GM21717 (cell line): ENCODE data around the gene NTRK2.

Experiments used
- ATAC-seq: cut with Tn5 transposase; IDR thresholded peaks from one replicate; pipeline ENCODE4 v1.9.1; 2021; ENCODE audit warnings: mild to moderate bottlenecking, moderate library complexity; ENCODE audit not compliant: unreplicated experiment

NTRK2 gene

DNA sequence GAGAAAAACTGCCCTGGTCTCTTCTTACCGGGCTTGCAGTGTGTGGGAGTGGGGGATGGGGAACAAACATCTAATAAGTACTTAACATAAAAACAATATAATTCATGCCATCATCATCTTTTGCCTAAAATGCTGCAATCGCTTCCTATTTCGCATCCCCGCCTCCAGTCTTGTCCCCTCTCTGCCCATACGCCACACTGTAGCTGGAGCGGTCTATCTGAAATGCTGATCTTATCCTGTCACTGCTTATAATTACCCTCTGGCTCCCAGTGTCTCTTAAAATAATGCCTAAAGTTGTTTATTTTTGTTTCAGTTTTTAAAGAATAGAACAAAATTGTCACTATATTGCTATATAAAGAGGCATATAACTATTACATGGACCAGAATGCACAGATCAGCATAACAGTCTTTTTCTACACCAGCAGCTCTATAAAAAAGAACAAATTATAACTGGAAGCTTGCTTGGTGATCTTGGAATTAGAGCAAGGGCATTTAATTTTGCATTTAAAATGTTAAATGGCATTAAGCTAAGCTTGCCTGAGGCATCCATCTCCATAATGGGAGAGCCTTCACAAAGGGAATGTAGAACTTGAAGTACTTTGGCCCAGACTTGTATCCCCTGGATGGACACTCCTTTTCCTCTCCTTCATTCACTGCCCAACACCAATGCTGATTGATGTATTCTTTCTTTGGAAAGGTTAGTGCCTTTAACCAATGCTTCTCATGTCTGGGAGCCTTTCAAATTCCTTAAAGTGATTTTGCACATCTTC lies 12.2 kb downstream of the NTRK2 start:
- ATAC-seq, result no peak

- no peak for ATAC-seq
Measured at GRCh38 chr9:84686068-84686467, 16.5 kb downstream of the NTRK2 start.

- no peak for ATAC-seq
Measured at GRCh38 chr9:84688956-84689355, 19.4 kb downstream of the NTRK2 start.

- ATAC-seq, result no peak
Measured at GRCh38 chr9:84691634-84692033, 22.1 kb downstream of the NTRK2 start.

- ATAC-seq, result peak; percentile 86
Measured at GRCh38 chr9:84694248-84694647, 24.7 kb downstream of the NTRK2 start.

DNA sequence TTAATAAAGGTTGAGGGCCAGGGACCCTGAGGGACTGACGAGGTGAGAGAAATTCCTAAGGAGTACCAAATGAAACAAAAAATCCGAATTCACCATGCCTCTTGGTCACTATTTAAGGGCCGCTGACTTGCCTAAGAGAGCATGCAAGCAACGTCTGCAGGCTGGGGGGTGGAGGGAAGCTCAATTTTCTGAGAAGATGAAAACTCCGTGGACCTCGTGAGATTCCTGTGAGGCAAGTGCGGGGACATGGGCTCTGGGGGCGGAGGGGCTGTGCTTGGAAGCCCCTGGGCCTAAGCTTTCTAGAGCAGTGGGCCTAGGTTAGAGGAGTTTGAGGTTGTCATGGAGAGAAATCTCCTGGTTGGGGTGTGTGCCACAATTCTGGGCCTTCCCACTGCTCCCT lies 27.5 kb downstream of the NTRK2 start:
- ATAC-seq, result no peak

DNA sequence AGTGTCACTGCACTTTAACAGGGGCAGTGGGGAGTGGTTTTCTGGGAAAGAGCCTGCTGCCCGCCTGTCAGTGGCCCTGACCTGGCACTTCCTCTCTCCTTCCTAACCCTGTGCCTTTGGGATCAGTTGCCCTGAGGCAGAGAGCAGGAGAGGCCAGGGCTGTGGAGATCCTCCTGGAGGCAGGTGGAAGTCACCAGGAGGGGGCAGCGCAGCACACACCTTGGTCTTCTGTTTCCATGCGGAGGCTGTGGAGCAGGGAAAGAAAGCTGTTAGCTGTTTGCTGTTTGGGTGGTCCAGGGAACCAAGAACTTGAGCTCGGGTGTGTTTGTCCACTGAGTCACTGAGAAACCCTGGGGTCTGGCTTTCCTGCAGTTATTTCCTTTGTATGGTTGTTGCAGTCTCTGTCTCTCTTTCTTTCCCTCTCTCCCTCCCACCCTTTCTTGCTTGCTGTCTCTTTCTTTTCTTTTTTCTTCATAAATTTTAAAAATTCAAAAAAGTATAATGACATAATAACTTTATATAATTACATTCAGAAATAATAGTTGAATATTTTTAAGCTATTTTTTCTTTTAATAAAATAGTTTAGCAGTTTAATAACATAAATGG lies 28.1 kb downstream of the NTRK2 start:
- ATAC-seq, result no peak

DNA sequence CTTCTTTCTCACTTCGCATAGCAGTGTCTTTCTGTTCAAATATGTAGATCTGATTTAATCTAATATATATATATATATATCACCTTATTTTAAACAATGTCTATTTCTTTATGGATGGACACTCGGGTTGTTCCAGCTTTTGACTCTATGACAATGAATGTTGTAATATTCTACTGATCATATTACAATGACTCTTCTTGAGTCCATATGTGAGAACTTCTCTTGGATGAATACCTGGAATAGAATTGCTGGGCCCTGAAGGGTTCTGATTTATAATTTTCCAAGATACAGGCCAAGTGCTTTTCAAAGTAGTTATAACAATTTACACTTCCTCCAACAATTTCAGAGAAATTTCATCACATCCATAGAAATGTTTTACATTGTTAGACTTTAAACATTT lies 28.8 kb downstream of the NTRK2 start:
- ATAC-seq, result no peak

- ATAC-seq, result no peak
Measured at GRCh38 chr9:84699984-84700383, 30.5 kb downstream of the NTRK2 start.

- peak; percentile 82 for ATAC-seq
Measured at GRCh38 chr9:84701801-84702200, 32.3 kb downstream of the NTRK2 start.

GRCh38 chr9:84702471-84702870 lies 32.9 kb downstream of the NTRK2 start:
- ATAC-seq, result no peak

DNA sequence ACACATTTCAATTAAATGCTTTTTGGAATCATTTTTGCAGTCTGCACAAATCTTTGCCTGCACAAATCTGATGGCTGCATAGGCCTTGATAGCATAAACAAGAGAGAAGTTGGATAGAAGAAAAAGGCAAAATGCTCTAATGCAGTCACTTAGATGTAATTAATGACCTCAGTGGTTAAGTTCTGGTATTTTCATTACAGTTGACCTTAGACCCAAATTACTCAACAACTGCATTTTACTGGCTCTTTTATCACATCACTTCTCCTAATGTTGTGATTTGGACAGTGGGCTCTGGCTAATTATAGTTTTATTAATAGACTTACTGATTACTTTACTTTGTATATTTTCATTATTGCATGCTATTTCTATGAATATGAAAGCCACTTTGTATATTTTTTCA lies 34.3 kb downstream of the NTRK2 start:
- no peak for ATAC-seq

DNA sequence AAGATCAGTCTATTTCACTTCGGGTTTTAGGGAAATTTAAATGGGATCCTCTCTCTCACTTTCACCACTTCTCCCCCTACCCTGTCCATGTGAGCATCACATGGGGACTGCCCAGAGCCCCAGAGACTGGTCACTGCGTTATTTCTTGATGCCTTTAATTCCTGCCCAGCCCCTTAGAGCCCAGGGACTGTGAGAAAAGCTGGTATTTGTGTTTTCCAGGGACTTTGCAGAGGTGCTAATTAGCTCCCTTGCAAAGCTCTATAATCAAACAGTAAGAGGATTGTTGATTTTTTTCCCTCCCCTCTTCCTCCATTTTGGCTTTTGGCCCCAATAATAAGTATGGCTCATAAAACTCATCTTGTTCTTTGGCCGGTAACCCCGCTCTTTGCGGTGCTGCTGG lies 35.6 kb downstream of the NTRK2 start:
- no peak for ATAC-seq

GRCh38 chr9:84708400-84708799 lies 38.9 kb downstream of the NTRK2 start:
- no peak for ATAC-seq

GRCh38 chr9:84709056-84709455 lies 39.5 kb downstream of the NTRK2 start:
- no peak for ATAC-seq

GRCh38 chr9:84710701-84711397 lies 41.3 kb downstream of the NTRK2 start:
- no peak for ATAC-seq

GRCh38 chr9:84711398-84711777 lies 41.9 kb downstream of the NTRK2 start:
- no peak for ATAC-seq

DNA sequence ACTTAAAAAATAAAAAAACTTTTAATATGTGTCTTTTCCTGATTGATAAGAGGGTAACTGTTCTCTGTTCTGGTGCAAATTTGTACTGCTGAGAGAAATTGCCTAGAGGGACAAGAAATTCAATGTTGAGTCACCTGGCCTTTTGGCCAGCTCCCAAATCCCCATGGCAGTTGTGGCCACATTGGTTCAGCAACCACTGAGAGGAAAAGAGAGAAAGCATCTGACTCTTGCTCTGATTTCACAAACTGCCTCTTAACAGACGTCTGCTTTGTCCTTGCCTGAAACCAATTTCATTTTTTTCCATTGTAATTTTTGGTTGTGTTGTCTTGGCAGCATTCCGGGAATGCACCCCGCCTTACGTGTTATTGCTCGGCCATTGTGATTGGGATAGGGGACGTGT lies 42.4 kb downstream of the NTRK2 start:
- ATAC-seq, result no peak

DNA sequence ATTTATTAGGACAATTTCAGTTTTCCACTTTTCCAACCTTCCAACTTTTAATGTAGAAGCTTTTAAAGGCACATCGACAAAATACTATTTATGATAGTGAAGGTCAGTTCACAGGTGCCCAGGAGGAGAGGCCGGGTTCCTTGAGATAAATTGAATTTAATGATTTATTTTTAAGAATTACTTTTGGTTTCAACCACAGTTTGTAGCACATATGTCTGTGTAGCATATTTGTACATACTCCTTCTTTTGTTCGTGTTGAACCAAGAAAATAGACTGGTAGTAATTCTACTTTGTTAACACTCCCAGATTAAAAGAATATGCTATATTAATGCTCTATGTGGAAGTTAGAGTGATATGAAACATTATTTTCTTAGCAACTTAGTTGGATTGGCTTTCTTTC lies 46.7 kb downstream of the NTRK2 start:
- no peak for ATAC-seq

DNA sequence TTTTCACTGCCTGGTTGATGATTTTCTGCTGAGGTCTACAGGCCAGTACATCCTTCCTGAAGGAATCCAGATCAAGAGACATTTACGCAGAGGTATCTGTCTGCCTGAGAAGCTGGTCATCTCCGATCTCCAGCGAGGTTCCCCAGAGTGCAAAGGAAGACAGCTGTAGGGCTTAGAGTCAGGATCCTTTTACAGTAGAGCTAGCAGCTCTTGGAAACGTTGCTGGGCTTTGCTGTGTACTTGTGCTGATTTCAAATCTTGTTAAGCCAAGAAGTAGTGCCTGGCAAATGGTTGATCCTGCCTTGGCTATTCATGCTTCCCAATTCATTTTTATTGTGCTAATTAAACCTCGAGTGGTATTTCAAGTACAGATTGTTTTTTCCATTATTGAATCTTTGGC lies 48.9 kb downstream of the NTRK2 start:
- ATAC-seq, result no peak

DNA sequence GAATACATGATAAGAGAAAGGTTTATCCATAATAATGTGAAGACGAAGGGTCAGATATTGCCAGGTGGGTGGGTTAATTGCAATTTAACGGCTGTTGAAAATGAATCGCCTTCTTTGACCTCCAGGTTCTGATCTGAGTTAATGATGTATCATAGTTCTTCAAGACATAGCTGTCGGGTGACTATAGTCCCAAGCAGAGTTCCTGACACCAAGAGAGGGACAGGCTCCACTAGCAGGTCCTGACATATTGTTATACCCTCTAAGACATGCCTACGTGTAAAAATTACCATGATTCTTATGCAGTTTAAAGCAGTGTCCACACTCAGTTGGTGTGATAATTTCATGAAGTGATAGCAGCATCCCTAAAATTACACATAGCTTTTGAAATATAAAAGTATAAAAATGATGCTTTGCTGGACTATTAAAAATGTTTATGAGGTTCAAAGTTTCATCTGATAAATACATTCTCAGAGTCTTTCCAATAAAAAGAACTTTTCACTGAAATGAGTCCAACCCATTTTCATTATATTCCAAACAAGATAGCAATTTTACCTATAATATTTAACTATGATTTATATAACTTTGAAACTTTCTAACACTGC lies 53.0 kb downstream of the NTRK2 start:
- ATAC-seq, result no peak

- no peak for ATAC-seq
Measured at GRCh38 chr9:84723426-84723825, 53.9 kb downstream of the NTRK2 start.
